Activated CD8-positive, alpha-beta memory T cell treated with anti-CD3 and anti-CD28 coated beads for 36 hours (primary cell): ENCODE results near the gene RRM1. TPM values are rescaled to one million over a fixed set of nuclear protein-coding genes. Genes with fewer than 3 reads are reported as not detected.
"Not testable (repeated sequence)": the region's sequence is repeated elsewhere in the genome, so short reads cannot be mapped to it uniquely, and the experiment has no call there.

Experiments used
- CTCF ChIA-PET: fragments of 350-600 bp; sonication (Branson Sonifier 250); formaldehyde crosslinking; loops from one replicate; lab custom pipeline; 2021; ENCODE audit warnings: antibody characterized with exemption; lab: Charles Lee
- POLR2A ChIA-PET: fragments of 350-600 bp; sonication (Branson Sonifier 250); formaldehyde crosslinking; loops from one replicate; lab custom pipeline; 2021; ENCODE audit warnings: antibody characterized with exemption; lab: Charles Lee
- total RNA-seq, 2 experiments: library from RNA; stranded (reverse); gene quantifications; one replicate each; pipeline ENCODE4 v1.2.3, GENCODE V29; 2021

Gene RRM1
- total RNA-seq, 2 experiments from 2014 or later, result 202 to 205 TPM

DNA sequence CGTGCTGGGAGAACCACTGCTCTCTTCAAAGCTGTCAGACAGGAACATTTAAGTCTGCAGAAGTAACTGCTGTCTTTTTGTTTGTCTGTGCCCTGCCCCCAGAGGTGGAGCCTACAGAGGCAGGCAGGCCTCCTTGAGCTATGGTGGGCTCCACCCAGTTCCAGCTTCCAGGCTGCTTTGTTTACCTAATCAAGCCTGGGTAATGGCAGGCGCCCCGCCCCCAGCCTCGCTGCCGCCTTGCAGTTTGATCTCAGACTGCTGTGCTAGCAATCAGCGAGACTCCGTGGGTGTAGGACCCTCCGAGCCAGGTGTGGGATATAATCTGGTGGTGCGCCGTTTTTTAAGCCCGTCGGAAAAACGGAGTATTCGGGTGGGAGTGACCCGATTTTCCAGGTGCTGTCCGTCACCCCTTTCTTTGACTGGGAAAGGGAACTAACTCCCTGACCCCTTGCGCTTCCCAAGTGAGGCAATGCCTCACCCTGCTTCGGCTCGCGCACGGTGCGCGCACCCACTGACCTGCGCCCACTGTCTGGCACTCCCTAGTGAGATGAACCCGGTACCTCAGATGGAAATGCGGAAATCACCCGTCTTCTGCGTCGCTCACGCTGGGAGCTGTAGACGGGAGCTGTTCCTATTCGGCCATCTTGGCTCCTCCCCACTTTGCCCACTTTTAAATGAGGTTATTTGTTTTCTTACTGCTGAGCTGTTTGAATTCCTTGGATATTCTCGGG, 81.2 kb downstream of the RRM1 start:
- CTCF ChIA-PET, POLR2A ChIA-PET: not testable (repeated sequence)

DNA sequence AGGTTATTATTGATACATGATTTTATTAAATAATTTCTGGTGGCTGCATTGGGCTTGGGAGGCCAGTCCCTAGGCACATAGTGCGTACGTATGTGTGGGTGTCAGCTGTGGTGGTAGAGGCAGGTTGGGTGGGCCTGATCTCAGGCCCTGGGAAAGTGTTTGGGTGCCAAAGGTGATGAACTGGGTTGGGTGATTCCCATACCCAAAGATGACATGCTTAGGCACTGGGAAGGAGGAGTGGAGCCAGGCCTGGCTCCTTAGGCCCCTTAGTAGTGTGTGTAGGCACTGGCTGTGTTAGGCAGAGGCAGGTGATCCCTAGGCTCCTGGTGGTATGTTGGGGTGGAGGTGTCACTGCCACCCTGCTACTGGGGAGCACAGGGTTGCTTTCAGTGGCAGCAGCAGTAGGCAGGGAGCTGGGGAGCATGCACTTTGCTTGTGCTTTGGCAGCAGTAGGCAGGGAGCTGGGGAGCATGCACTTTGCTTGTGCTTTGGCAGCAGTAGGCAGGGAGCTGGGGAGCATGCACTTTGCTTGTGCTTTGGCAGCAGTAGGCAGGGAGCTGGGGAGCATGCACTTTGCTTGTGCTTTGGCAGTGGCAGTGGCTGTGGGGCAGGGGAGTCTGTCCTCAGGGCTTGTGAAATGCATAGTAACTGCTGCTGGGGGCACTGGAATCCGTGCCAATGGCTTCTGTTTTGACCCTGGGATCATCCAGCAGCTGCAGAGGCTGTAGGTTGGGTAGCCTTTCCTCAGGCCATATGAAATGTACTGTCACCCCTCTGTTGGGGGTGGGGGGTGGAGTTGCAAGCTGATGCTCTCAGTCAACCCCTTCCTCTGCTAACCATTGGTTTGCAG, 84.4 kb downstream of the RRM1 start:
- POLR2A ChIA-PET, result no interaction called here

DNA sequence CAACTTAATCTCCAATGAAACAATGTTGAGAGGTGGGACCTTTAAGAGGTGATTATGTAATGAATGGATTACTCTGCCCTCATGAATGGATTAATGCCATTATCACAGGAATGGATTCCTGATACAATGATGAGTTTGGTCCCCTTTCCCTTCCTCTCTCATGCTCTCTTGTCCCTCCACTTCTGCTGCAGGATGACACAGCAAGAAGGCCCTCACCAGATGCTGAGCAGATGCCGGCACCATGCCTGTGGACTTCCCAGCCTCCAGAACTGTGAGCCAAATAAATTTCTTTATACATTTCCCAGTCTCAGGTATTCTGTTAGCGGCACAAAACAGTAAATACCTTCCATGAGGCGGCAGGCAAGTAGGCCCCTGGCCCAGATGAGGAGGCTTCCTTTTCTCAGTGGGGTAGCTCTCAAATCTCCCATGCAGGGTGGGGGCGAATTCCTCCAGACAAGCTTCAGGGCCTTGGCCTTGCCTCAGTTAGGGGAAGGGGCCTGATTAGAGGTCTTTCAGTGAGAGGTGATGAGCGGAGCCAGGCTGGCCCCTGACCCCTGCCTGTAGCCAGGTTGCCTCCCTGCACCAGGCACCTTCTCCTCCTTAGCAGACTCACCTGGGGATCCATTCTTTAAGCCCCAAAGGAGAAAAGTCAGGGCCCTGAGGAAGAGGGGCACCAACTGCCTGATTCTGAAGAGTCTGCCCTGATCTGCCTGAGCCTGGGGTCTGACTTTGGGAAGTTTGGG, 86.0 kb downstream of the RRM1 start:
- ChIA-PET POLR2A (no interaction called here), CTCF (no interaction called here)

More for the DNA sequence above, 84.4 kb downstream of the RRM1 start:
- CTCF ChIA-PET, result no interaction called here

DNA sequence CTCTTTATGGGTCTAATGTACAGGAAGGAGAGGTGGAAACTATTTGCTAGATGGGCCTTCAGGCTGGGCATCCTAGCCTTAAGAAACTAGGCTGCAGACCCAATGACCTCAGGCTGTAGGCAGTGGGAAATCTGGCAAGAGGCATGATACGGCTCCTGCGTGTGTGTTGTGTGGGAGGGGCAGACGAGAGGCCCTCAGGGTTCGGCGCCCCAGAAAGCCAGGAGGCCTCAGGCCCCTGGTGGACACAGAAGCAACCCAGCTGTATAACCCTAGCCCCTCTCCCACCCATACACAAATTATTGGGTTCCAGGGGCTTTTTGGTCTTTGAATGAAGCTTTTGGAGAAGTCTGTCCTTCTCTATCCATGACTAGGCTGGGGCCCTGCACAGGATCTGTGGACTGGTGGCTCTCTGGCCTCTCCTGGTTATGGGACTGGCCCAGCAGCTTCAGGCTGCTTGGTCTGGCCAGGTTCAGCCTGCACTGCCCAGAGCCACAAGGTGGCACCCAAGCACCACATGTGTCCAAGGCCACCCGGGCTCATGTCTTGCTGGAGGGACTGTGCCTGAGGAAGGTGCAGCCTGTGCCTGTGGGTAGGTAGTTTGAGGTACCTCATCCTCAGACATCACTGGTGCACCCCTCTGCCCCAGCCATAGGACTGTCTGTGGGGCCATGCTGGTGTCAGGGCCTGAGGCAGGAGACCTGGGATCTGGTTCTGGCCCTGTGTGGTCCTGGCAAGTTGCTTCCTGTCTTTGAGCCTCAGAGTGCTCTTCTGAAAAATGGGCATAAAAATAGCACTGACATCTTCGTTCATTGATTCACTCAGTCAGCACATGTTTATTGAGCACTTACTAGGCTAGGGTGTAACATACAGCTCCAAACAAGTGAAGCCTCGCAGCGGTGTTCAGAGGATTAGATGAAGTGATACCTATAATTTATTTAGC, 87.5 kb downstream of the RRM1 start:
- POLR2A ChIA-PET, result no interaction called here
- CTCF ChIA-PET, result interaction anchor here (2.2 kb wide), 1 partner anchor 357 kb away, joined by 9 read pairs; no protein-coding TSS in a partner anchor

DNA sequence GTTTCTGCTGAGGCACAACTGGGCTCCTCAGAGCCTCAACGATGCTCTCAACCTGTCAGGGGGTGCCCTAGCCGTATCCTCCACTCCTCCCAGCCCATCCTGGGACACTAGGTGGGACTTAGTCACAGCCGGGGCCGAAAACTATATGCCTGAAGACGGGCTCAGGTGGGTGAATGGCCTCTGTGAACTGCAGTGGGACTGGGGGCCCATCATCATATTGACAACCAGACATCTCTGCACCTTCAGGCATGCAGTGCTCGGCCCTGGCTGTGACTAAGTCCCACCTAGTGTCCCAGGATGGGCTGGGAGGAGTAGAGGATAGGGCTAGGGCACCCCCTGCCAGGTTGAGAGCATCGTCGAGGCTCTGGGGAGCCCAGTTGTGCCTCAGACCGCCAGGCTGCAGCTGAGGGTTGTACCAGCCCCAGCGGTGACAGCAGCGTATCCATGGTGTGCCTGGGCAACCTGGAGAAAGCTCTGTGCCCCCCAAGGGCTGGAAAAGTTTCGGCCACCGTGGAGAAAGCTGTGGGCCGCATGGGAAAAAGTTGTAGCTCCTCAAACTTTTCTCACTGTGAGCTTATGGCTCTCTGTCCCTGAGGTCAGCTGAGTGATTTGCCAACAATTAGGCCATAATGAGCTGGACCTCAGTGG, 88.9 kb downstream of the RRM1 start:
- CTCF ChIA-PET, result interaction anchor here (2.2 kb wide), 1 partner anchor 355 kb away, joined by 9 read pairs; no protein-coding TSS in a partner anchor
- POLR2A ChIA-PET, result no interaction called here

DNA sequence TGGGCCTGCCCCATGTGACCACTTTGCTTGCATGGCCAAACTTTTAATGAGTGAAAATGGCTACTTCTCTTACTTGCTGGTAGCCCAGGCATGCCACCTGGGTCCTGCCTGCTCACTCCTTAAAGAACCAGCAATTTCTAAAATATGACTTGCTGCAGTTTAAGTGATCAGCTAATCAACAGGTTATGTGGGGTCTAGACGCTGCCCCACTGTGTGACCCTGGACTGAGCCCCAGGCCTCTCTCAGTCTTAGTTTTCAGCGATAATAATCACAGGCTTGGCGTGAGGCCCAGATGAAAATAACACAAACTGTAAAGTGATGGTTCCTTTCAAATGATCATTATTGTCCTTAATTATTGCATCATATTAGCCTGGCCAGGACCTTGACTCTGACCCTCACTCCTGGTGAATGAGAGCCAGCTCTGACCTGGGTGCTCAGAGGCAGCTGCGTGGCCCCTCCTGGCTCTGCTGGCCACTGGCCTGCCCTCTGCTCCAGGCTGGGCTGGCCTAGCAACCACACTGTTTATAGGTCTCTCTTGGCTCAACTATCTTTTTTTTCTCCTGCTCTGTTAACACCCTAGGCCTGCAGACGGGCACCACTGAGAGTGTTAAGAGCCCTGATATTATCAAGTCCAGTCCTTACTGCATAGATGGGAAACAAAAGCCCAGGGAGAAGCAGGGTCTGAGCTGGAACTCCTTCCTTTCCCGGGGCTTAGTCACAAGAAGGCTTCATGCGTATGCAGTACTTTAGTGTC, 89.7 kb downstream of the RRM1 start:
- ChIA-PET POLR2A (no interaction called here), CTCF (interaction anchor here (2.2 kb wide), 1 partner anchor 354 kb away, joined by 9 read pairs; no protein-coding TSS in a partner anchor)

DNA sequence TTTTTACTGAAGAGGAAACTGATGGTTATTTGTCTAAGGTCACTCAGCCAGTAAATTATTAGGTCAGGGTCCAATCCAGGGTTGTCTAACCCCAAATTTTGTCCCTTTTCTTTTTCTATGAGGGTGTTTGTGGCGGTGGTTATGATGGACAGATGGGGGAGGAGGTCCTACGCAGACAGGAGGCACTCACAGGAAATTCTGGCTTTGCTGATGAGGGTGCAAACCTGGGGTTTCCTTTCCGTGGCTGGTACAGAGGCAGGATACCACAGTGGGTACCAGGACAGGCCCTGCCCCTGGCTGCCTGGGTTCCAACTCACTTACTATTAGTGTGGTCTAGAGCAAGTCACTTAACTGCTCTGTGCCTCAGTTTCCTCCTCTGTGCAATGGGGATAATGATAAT, 91.0 kb downstream of the RRM1 start:
- ChIA-PET CTCF (interaction anchor here (3.1 kb wide), 1 partner anchor 355 kb away, joined by 47 read pairs; no protein-coding TSS in a partner anchor), POLR2A (no interaction called here)

DNA sequence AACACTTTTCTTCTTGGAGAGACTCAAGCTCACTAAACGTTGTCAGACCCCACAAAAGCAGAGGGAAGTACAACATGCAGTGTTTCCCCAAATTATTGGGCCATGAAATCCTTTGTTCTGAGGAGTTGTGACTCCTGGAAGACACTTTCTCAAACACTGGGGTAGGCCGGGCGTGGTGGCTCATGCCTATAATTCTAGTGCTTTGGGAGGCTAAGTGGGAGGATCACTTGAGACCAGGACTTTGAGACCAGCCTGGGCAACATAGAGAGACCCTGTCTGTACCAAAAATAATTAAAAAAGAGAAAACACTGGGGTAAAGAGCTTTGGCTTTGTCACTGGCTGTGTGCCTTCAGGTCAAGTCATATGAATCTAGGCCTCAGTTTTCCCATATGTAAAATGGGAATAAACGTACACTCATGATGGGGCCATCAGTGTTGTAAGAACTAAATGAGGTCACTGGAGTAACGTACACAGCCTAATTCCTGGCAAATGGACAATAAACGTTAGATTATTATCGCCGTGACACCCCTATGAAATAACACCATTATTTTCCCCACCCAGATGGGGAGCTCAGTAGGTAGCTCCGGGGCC, 92.0 kb downstream of the RRM1 start:
- ChIA-PET CTCF (interaction anchor here (0.8 to 3.1 kb wide), 12 partner anchors 21 to 450 kb away, joined by 3 to 47 read pairs (median 6); partner anchors contain the start of genes OR51D1 and TRIM21), POLR2A (interaction anchor here (1.2 kb wide), 1 partner anchor 207 kb away, joined by 5 read pairs; the partner anchor contains the start of gene TRIM21)

DNA sequence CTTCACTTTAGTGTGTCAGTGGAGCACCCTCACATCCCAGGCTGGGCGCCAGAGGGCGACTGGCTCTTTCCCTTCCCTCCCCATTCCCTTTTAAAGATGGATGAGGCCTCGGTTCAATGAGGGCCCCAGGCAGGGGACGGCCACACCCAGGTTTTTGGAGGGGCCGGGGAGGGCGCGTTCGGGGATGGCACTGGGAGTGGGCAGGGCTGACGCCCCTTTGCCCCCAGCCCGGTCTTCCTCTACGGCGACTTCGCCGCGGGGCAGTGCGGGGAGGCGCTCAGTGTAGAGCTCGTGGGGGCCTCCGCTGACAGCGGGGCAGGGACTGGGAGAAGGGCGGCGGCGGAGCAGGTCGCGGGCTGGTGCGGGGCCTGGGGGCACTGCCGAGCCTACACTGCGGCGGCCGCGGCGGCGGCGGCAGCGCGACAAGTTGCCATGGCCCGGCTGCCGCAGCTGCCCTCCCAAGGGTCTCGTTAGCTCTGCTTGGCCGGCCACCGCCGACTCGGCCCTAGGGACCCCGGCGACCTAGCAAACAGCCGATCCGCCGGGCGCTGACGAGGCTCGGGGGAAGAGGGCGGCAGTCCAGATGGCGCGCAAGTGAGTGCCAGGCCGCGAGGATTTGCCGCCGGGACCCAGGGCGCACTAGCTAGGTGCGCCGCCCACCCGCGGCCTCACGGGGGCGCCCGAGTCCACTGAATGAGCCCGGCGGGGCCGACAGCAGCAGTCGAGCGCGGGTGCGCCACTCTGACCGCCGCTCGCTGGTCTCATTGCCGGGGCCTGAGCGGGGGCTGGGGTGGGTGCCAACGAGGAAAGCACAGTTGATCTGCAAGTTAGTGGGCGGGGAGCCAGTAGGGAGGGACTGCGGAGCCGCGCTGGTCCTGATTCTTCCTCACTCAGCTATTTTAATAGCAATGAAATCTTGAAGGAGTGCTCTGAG, 92.7 kb downstream of the RRM1 start:
- ChIA-PET POLR2A (interaction anchor here (1.2 kb wide), 1 partner anchor 206 kb away, joined by 5 read pairs; the partner anchor contains the start of gene TRIM21), CTCF (interaction anchor here (0.6 to 3.1 kb wide), 19 partner anchors 19 to 465 kb away, joined by 3 to 47 read pairs (median 4); partner anchors contain the start of genes OR51D1 and TRIM21)

Other genes with a start within 250 kb of the RRM1 start
- gene STIM1, start 239.1 kb upstream of the RRM1 start, total RNA-seq, result 10 to 100 TPM; 43.9 to 45.8 TPM